Measurements from ENCODE around the gene LRP4.
A peak's percentile ranks its signal among the peaks of the same experiment; 100 is the strongest.

DNA sequence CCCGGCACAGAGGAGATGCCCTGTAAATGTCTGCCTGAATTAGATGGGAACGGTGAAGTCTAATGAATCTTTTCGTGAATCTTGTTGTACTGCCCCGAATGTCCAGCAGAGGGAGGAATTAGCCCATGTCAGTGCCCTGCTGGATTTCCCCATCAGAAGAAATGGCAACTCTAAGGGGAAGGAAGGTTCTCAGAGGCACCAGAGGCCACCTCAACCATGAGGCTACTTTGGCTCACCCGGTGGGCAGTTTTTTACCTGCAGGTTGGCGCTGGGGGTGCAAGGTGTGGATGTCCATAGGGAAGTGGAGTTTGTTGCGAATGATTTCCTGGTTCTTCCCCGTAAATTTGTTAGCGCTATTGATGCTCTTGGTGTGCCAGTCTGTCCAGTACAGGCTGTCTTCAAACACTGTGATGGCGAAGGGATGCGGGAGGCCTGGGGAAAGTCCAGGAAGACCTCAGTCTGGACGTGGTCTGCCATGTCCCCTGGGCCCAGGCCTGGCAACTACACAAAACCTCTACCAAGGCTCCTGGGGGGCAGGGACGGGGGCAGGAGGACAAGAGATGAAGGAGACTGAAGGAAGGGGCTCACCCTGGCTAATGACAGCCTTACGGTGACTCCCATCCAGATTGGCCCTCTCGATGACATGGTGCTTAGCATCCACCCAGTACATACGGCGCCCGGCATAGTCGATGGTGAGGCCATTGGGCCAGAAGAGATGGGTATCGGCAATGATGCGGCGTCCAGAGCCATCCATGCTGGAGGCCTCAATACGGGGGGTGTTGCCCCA is 28.5 kb downstream of the LRP4 start:
- TF ChIP-seq CTCF (optimal IDR thresholded peaks at IDR 0.05 in 1 of 3, IDR thresholded peaks at IDR 0.05 in 1 of 3, conservative IDR thresholded peaks at IDR 0.05 in 1 of 3; ENCODE audit: extremely low read depth in 1 of 3, insufficient read depth in 2 of 3, low read length in 3 of 3) (peak; percentile 81 to 93 (median 89)), EZH2 (IDR thresholded peaks at IDR 0.05; ENCODE audit: low read length) (no peak)

Measured in keratinocyte (primary cell).